HepG2 (cell line): ENCODE data around the gene STK24. TPM values are rescaled to one million over a fixed set of nuclear protein-coding genes. Genes with fewer than 3 reads are reported as not detected.

Experiments used
- ASH2L ChIP-seq: fragments of 300-600, 200-600 bp; sonication (generic); IDR thresholded peaks from 2 replicates; pipeline ENCODE4 v1.7.0; 2017; ENCODE audit warnings: low read depth, mild to moderate bottlenecking, moderate library complexity, mixed read lengths, low read length; ENCODE audit not compliant: insufficient read length
- BRD4 ChIP-seq: sonication (generic); formaldehyde crosslinking; IDR thresholded peaks from 2 replicates; pipeline ENCODE4 v1.4.0; 2020; ENCODE audit warnings: missing genetic modification reagents
- CBX2 ChIP-seq, 2 experiments: fragments of 200-600 bp in 1 of 2; sonication (generic); formaldehyde crosslinking in 1 of 2; IDR thresholded peaks; 2 replicates each; pipeline versions ENCODE4 v1.7.0 to v1.8.1; 2018 to 2022; ENCODE audit warnings: low read depth in 2 of 2, low read length in 1 of 2, mild to moderate bottlenecking in 1 of 2, missing genetic modification reagents in 1 of 2
- HHEX ChIP-seq: IDR thresholded peaks from 2 replicates; pipeline ENCODE4 v1.6.1; 2016; ENCODE audit warnings: control low read depth
- MTA1 ChIP-seq: sonication (generic); formaldehyde crosslinking; IDR thresholded peaks from 2 replicates; pipeline ENCODE4 v1.4.0; 2020; ENCODE audit warnings: missing genetic modification reagents, mild to moderate bottlenecking, borderline replicate concordance
- PHF21A ChIP-seq: sonication (generic); formaldehyde crosslinking; IDR thresholded peaks from 2 replicates; pipeline ENCODE4 v1.5.0; 2020; ENCODE audit warnings: mild to moderate bottlenecking, missing genetic modification reagents
- RARA ChIP-seq: IDR thresholded peaks from 2 replicates; pipeline ENCODE4 v1.6.1; 2016; ENCODE audit warnings: missing genetic modification reagents, missing compliant biosample characterization
- REXO4 ChIP-seq: sonication (generic); formaldehyde crosslinking; IDR thresholded peaks from 2 replicates; pipeline ENCODE4 v1.8.0; 2022; ENCODE audit warnings: missing genetic modification reagents, mild to moderate bottlenecking, borderline replicate concordance
- YEATS4 ChIP-seq: sonication (generic); formaldehyde crosslinking; IDR thresholded peaks from 2 replicates; pipeline ENCODE4 v1.4.0; 2020; ENCODE audit warnings: missing genetic modification reagents, borderline replicate concordance
- ZFAT ChIP-seq: sonication (generic); formaldehyde crosslinking; conservative IDR thresholded peaks from 2 replicates; pipeline ENCODE4 v1.8.1; 2023; ENCODE audit warnings: missing genetic modification reagents, inconsistent platforms
- ZFP62 ChIP-seq: sonication (generic); formaldehyde crosslinking; IDR thresholded peaks from 2 replicates; pipeline ENCODE4 v1.4.0; 2020; ENCODE audit warnings: missing genetic modification reagents
- ZNF337 ChIP-seq: sonication (generic); formaldehyde crosslinking; IDR thresholded peaks from 2 replicates; pipeline ENCODE4 v1.5.1; 2020; ENCODE audit warnings: missing genetic modification reagents, low read depth, mild to moderate bottlenecking, borderline replicate concordance
- ZNF605 ChIP-seq: sonication (generic); formaldehyde crosslinking; IDR thresholded peaks from 2 replicates; pipeline ENCODE4 v1.8.0; 2022; ENCODE audit warnings: mild to moderate bottlenecking, missing genetic modification reagents
- polyA plus RNA-seq, 8 experiments: library from polyadenylated mRNA; depleted of rRNA in 3 of 8; stranded (reverse) in 7 of 8; unstranded in 1 of 8; fragments of >200 nt; fragmentation: Illumina TruSeq in 4 of 8; extraction: Trizol in 4 of 8; gene quantifications; 2 replicates each; pipeline versions ENCODE4 v1.2.1 to v1.2.3, GENCODE V29; 2011 to 2016; ENCODE audit warnings: low read depth in 4 of 8, missing spikeins in 1 of 8, mixed read lengths in 1 of 8; ENCODE audit not compliant: insufficient read depth in 1 of 8
- total RNA-seq, 5 experiments: library from RNA; depleted of rRNA; stranded (reverse); fragments of >200 nt; fragmentation: Illumina TruSeq; extraction: Trizol; gene quantifications; 2 replicates each; pipeline ENCODE4 v1.2.3, GENCODE V29; 2016; ENCODE audit warnings: low read depth in 1 of 5
- TF ChIP-seq, protein P1 (sequence below): sonication (generic); formaldehyde crosslinking; IDR thresholded peaks from 2 replicates; pipeline ENCODE4 v1.5.0; 2020; ENCODE audit warnings: mild to moderate bottlenecking, missing genetic modification reagents, borderline replicate concordance
- TF ChIP-seq, protein P2 (sequence below): IDR thresholded peaks from 2 replicates; pipeline ENCODE4 v1.6.1; 2016; ENCODE audit warnings: missing genetic modification reagents, missing compliant biosample characterization
- TF ChIP-seq, protein P3 (sequence below): sonication (generic); formaldehyde crosslinking; IDR thresholded peaks from 2 replicates; pipeline ENCODE4 v1.9.0; 2021; ENCODE audit warnings: missing genetic modification reagents, mild to moderate bottlenecking, borderline replicate concordance
- TF ChIP-seq, protein P4 (sequence below): sonication (generic); formaldehyde crosslinking; IDR thresholded peaks from 2 replicates; pipeline ENCODE4 v1.4.0; 2020; ENCODE audit warnings: mild to moderate bottlenecking, missing genetic modification reagents, borderline replicate concordance

Gene STK24
- total and polyA plus RNA-seq, 2 of the 13 experiments (the other 11 are each of a cell fraction or from before 2014, with no cell fraction given): 51.3 to 73.0 TPM

DNA sequence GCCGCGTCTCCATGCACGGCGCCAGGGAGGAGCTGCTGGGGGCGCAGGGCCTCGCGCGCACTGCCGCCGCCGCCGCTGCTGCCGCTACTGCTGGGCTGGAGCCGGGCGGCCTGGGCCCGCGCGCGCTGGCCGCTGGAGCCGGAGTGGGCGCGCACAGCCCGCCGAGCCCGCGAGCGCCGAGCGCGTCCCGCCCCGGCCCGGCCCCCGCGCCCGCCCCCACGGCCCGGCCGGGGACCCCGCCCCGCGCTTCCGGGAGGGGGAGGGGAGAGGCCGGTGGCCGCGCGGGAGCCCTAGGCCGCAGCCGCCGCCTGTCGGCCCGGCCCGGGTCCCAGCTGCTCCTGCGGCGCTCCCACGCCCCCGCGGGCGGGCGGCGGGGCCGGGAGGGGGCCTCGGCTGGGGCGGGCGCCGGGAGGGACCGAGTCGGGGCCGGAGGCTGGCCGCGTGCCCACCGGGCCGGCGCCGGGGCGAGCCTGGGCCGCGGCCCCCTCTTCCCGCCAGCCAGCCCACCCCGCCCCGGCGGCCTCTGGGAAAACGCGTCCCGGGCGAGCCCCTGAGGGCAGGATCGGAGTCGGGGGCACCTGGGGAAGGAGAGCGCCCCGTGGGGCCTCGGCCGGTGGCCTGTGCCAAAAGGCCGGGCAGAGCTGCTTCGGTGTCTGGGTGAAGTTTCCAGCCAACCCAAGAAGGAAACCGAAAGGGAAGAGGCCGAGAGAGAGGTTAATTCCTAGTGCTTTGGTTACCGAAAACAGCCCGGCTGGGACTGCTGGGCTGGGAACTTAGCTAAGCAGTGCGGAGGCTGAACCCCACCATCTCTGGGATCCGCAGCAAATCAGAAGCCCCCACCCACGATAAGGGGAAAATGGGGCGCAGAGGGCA lies at the start of gene STK24 (continued):
- TF ChIP-seq, protein P1, sequence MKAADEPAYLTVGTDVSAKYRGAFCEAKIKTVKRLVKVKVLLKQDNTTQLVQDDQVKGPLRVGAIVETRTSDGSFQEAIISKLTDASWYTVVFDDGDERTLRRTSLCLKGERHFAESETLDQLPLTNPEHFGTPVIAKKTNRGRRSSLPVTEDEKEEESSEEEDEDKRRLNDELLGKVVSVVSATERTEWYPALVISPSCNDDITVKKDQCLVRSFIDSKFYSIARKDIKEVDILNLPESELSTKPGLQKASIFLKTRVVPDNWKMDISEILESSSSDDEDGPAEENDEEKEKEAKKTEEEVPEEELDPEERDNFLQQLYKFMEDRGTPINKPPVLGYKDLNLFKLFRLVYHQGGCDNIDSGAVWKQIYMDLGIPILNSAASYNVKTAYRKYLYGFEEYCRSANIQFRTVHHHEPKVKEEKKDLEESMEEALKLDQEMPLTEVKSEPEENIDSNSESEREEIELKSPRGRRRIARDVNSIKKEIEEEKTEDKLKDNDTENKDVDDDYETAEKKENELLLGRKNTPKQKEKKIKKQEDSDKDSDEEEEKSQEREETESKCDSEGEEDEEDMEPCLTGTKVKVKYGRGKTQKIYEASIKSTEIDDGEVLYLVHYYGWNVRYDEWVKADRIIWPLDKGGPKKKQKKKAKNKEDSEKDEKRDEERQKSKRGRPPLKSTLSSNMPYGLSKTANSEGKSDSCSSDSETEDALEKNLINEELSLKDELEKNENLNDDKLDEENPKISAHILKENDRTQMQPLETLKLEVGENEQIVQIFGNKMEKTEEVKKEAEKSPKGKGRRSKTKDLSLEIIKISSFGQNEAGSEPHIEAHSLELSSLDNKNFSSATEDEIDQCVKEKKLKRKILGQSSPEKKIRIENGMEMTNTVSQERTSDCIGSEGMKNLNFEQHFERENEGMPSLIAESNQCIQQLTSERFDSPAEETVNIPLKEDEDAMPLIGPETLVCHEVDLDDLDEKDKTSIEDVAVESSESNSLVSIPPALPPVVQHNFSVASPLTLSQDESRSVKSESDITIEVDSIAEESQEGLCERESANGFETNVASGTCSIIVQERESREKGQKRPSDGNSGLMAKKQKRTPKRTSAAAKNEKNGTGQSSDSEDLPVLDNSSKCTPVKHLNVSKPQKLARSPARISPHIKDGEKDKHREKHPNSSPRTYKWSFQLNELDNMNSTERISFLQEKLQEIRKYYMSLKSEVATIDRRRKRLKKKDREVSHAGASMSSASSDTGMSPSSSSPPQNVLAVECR (CRISPR knock-in tag): peak; percentile 32; the same call in 1 of the 2 replicates
- TF ChIP-seq, protein P2, sequence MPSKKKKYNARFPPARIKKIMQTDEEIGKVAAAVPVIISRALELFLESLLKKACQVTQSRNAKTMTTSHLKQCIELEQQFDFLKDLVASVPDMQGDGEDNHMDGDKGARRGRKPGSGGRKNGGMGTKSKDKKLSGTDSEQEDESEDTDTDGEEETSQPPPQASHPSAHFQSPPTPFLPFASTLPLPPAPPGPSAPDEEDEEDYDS: no peak
- TF ChIP-seq MTA1 (CRISPR knock-in tag) (peak; percentile 63; the same call in 1 of the 2 replicates), HHEX (CRISPR knock-in tag) (no peak), ZFAT (CRISPR knock-in tag) (no peak), CBX2 (IDR thresholded peaks at IDR 0.05; ENCODE audit: low read depth, low read length) (no peak), CBX2 (CRISPR knock-in tag; IDR thresholded peaks at IDR 0.05; ENCODE audit: low read depth) (no peak), REXO4 (CRISPR knock-in tag) (no peak), ZNF337 (no peak), RARA (CRISPR knock-in tag) (no peak), ZNF605 (no peak), ASH2L (peak; percentile 71), BRD4 (no peak), ZFP62 (CRISPR knock-in tag) (no peak), PHF21A (CRISPR knock-in tag) (no peak), YEATS4 (CRISPR knock-in tag) (no peak; the same call in 1 of the 2 replicates)
- TF ChIP-seq, protein P3, sequence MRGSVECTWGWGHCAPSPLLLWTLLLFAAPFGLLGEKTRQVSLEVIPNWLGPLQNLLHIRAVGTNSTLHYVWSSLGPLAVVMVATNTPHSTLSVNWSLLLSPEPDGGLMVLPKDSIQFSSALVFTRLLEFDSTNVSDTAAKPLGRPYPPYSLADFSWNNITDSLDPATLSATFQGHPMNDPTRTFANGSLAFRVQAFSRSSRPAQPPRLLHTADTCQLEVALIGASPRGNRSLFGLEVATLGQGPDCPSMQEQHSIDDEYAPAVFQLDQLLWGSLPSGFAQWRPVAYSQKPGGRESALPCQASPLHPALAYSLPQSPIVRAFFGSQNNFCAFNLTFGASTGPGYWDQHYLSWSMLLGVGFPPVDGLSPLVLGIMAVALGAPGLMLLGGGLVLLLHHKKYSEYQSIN (CRISPR knock-in tag): no peak
- TF ChIP-seq, protein P4, sequence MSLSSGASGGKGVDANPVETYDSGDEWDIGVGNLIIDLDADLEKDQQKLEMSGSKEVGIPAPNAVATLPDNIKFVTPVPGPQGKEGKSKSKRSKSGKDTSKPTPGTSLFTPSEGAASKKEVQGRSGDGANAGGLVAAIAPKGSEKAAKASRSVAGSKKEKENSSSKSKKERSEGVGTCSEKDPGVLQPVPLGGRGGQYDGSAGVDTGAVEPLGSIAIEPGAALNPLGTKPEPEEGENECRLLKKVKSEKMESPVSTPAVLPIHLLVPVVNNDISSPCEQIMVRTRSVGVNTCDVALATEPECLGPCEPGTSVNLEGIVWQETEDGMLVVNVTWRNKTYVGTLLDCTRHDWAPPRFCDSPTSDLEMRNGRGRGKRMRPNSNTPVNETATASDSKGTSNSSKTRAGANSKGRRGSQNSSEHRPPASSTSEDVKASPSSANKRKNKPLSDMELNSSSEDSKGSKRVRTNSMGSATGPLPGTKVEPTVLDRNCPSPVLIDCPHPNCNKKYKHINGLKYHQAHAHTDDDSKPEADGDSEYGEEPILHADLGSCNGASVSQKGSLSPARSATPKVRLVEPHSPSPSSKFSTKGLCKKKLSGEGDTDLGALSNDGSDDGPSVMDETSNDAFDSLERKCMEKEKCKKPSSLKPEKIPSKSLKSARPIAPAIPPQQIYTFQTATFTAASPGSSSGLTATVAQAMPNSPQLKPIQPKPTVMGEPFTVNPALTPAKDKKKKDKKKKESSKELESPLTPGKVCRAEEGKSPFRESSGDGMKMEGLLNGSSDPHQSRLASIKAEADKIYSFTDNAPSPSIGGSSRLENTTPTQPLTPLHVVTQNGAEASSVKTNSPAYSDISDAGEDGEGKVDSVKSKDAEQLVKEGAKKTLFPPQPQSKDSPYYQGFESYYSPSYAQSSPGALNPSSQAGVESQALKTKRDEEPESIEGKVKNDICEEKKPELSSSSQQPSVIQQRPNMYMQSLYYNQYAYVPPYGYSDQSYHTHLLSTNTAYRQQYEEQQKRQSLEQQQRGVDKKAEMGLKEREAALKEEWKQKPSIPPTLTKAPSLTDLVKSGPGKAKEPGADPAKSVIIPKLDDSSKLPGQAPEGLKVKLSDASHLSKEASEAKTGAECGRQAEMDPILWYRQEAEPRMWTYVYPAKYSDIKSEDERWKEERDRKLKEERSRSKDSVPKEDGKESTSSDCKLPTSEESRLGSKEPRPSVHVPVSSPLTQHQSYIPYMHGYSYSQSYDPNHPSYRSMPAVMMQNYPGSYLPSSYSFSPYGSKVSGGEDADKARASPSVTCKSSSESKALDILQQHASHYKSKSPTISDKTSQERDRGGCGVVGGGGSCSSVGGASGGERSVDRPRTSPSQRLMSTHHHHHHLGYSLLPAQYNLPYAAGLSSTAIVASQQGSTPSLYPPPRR: no peak
